ENCODE results near the gene WSCD2.

The WSCD2 gene

GRCh38 chr12:108285016-108285415, 155.9 kb downstream of the WSCD2 start:
- Histone ChIP-seq H3K4me3 (no peak overlapping the region), H3K9me3 (ENCODE audit: low read depth, low read length) (no peaks in the 10 kb centered on the region), H3K27ac (no peak overlapping the region), H3K36me3 (ENCODE audit: insufficient read depth, low read length) (no peaks in the 10 kb centered on the region), H3K9ac (ENCODE audit: insufficient read length) (no peak overlapping the region)
- no peak for DNase-seq (ENCODE audit: low read depth, low spot score)
- no peak for TF ChIP-seq EZH2 (IDR thresholded peaks at IDR 0.05)
- TF ChIP-seq POLR2AphosphoS5 (IDR thresholded peaks at IDR 0.05; ENCODE audit: borderline replicate concordance, low read depth, low read length), result no peak
- no peak for TF ChIP-seq FOXP2 (optimal IDR thresholded peaks at IDR 0.05; ENCODE audit: control extremely low read depth, extremely low read length, insufficient read depth)

- Histone ChIP-seq H3K9ac (ENCODE audit: insufficient read length) (no peak overlapping the region), H3K9me3 (ENCODE audit: low read depth, low read length) (no peaks in the 10 kb centered on the region), H3K36me3 (ENCODE audit: insufficient read depth, low read length) (no peaks in the 10 kb centered on the region), H3K4me3 (no peak overlapping the region), H3K27ac (no peak overlapping the region)
- DNase-seq (ENCODE audit: low read depth, low spot score), result no peak
- no peak for TF ChIP-seq EZH2 (IDR thresholded peaks at IDR 0.05)
- TF ChIP-seq FOXP2 (optimal IDR thresholded peaks at IDR 0.05; ENCODE audit: control extremely low read depth, extremely low read length, insufficient read depth), result no peak
- no peak for TF ChIP-seq POLR2AphosphoS5 (IDR thresholded peaks at IDR 0.05; ENCODE audit: borderline replicate concordance, low read depth, low read length)
Measured at GRCh38 chr12:108287227-108287626, 158.1 kb downstream of the WSCD2 start.

GRCh38 chr12:108289350-108290161, 160.5 kb downstream of the WSCD2 start:
- no peak overlapping the region for H3K27ac ChIP-seq
- H3K9ac ChIP-seq (ENCODE audit: insufficient read length), result no peak overlapping the region
- TF ChIP-seq EZH2 (IDR thresholded peaks at IDR 0.05) (no peak), POLR2AphosphoS5 (IDR thresholded peaks at IDR 0.05; ENCODE audit: borderline replicate concordance, low read depth, low read length) (no peak)
- H3K36me3 ChIP-seq (ENCODE audit: insufficient read depth, low read length), result no peaks in the 10 kb centered on the region
- H3K4me3 ChIP-seq, result no peak overlapping the region
- no peaks in the 10 kb centered on the region for H3K9me3 ChIP-seq (ENCODE audit: low read depth, low read length)
- no peak for DNase-seq (ENCODE audit: low read depth, low spot score)

- Histone ChIP-seq H3K9me3 (ENCODE audit: low read depth, low read length) (no peaks in the 10 kb centered on the region), H3K27ac (no peak overlapping the region), H3K4me3 (no peak overlapping the region), H3K9ac (ENCODE audit: insufficient read length) (no peak overlapping the region), H3K36me3 (ENCODE audit: insufficient read depth, low read length) (no peaks in the 10 kb centered on the region)
- TF ChIP-seq EZH2 (IDR thresholded peaks at IDR 0.05) (no peak), FOXP2 (optimal IDR thresholded peaks at IDR 0.05; ENCODE audit: control extremely low read depth, extremely low read length, insufficient read depth) (no peak), POLR2AphosphoS5 (IDR thresholded peaks at IDR 0.05; ENCODE audit: borderline replicate concordance, low read depth, low read length) (no peak)
- no peak for DNase-seq (ENCODE audit: low read depth, low spot score)
Measured at GRCh38 chr12:108295641-108296040, 166.6 kb downstream of the WSCD2 start.

- no peak for DNase-seq (ENCODE audit: low read depth, low spot score)
- Histone ChIP-seq H3K4me3 (no peak overlapping the region), H3K9me3 (ENCODE audit: low read depth, low read length) (no peaks in the 10 kb centered on the region), H3K27ac (no peak overlapping the region), H3K9ac (ENCODE audit: insufficient read length) (no peak overlapping the region), H3K36me3 (ENCODE audit: insufficient read depth, low read length) (no peaks in the 10 kb centered on the region)
- TF ChIP-seq FOXP2 (optimal IDR thresholded peaks at IDR 0.05; ENCODE audit: control extremely low read depth, extremely low read length, insufficient read depth) (no peak), POLR2AphosphoS5 (IDR thresholded peaks at IDR 0.05; ENCODE audit: borderline replicate concordance, low read depth, low read length) (no peak), EZH2 (IDR thresholded peaks at IDR 0.05) (no peak)
Measured at GRCh38 chr12:108296945-108297344, 167.9 kb downstream of the WSCD2 start.

GRCh38 chr12:108297424-108297823, 168.3 kb downstream of the WSCD2 start:
- no peak overlapping the region for H3K27ac ChIP-seq

GRCh38 chr12:108297895-108298760, 169.0 kb downstream of the WSCD2 start:
- no peak overlapping the region for H3K27ac ChIP-seq
- DNase-seq (ENCODE audit: low read depth, low spot score), result no peak
- H3K4me3 ChIP-seq, result no peak overlapping the region
- H3K9me3 ChIP-seq (ENCODE audit: low read depth, low read length), result no peaks in the 10 kb centered on the region
- no peaks in the 10 kb centered on the region for H3K36me3 ChIP-seq (ENCODE audit: insufficient read depth, low read length)
- H3K9ac ChIP-seq (ENCODE audit: insufficient read length), result no peak overlapping the region
- TF ChIP-seq EZH2 (IDR thresholded peaks at IDR 0.05), result no peak
- no peak for TF ChIP-seq POLR2AphosphoS5 (IDR thresholded peaks at IDR 0.05; ENCODE audit: borderline replicate concordance, low read depth, low read length)
- no peak for TF ChIP-seq FOXP2 (optimal IDR thresholded peaks at IDR 0.05; ENCODE audit: control extremely low read depth, extremely low read length, insufficient read depth)

More at GRCh38 chr12:108297424-108297823, 168.3 kb downstream of the WSCD2 start:
- DNase-seq (ENCODE audit: low read depth, low spot score), result no peak
- Histone ChIP-seq H3K9me3 (ENCODE audit: low read depth, low read length) (no peaks in the 10 kb centered on the region), H3K4me3 (no peak overlapping the region), H3K9ac (ENCODE audit: insufficient read length) (no peak overlapping the region), H3K36me3 (ENCODE audit: insufficient read depth, low read length) (no peaks in the 10 kb centered on the region)
- TF ChIP-seq FOXP2 (optimal IDR thresholded peaks at IDR 0.05; ENCODE audit: control extremely low read depth, extremely low read length, insufficient read depth) (no peak), POLR2AphosphoS5 (IDR thresholded peaks at IDR 0.05; ENCODE audit: borderline replicate concordance, low read depth, low read length) (no peak), EZH2 (IDR thresholded peaks at IDR 0.05) (no peak)

GRCh38 chr12:108298761-108299275, 169.7 kb downstream of the WSCD2 start:
- H3K27ac ChIP-seq, result no peak overlapping the region
- no peak for TF ChIP-seq FOXP2 (optimal IDR thresholded peaks at IDR 0.05; ENCODE audit: control extremely low read depth, extremely low read length, insufficient read depth)
- no peak for TF ChIP-seq POLR2AphosphoS5 (IDR thresholded peaks at IDR 0.05; ENCODE audit: borderline replicate concordance, low read depth, low read length)
- TF ChIP-seq EZH2 (IDR thresholded peaks at IDR 0.05), result no peak
- no peak for DNase-seq (ENCODE audit: low read depth, low spot score)

More at GRCh38 chr12:108298761-108299275, 169.7 kb downstream of the WSCD2 start:
- Histone ChIP-seq H3K4me3 (no peak overlapping the region), H3K36me3 (ENCODE audit: insufficient read depth, low read length) (no peaks in the 10 kb centered on the region), H3K9ac (ENCODE audit: insufficient read length) (no peak overlapping the region), H3K9me3 (ENCODE audit: low read depth, low read length) (no peaks in the 10 kb centered on the region)
